Progenitor cell of endocrine pancreas (in vitro differentiated cells): ENCODE measurements around the gene EYA4. TPM values are rescaled to one million over a fixed set of nuclear protein-coding genes. Genes with fewer than 3 reads are reported as not detected.

ENCODE experiments used
- DNase-seq: peaks from one replicate; pipeline ENCODE4 v3.0.0; 2021; ENCODE audit warnings: low spot score; ENCODE audit not compliant: unreplicated experiment
- H3K27ac Mint-ChIP-seq: 2 replicates; pipeline ENCODE4 v1.8.0; 2021; ENCODE audit warnings: mild to moderate bottlenecking, moderate library complexity, mixed read lengths
- H3K27me3 Mint-ChIP-seq: 2 replicates; pipeline ENCODE4 v1.8.0; 2021; ENCODE audit warnings: mixed read lengths
- H3K36me3 Mint-ChIP-seq: 2 replicates; pipeline ENCODE4 v1.8.0; 2022; ENCODE audit warnings: mixed read lengths; ENCODE audit not compliant: insufficient read depth
- H3K4me1 Mint-ChIP-seq: 2 replicates; pipeline ENCODE4 v1.8.0; 2021; ENCODE audit warnings: low read depth, mixed read lengths
- H3K4me3 Mint-ChIP-seq: 2 replicates; pipeline ENCODE4 v1.8.0; 2021; ENCODE audit warnings: low read depth, mild to moderate bottlenecking, moderate library complexity, mixed read lengths
- H3K9me3 Mint-ChIP-seq: 2 replicates; pipeline ENCODE4 v1.8.0; 2021; ENCODE audit warnings: low read depth, mixed read lengths
- CTCF ChIP-seq: fragments of 200-600 bp; sonication (generic); IDR thresholded peaks from one replicate; pipeline ENCODE4 v1.5.0; 2021; ENCODE audit warnings: antibody characterized with exemption, mild to moderate bottlenecking; ENCODE audit not compliant: unreplicated experiment
- total RNA-seq: library from RNA; stranded (reverse); gene quantifications from 2 replicates; pipeline ENCODE4 v1.2.1, GENCODE V29; 2021

Gene EYA4
- total RNA-seq, 1 donor from 2014 or later: 0.41 TPM

GRCh38 chr6:133467231-133467981, 226.2 kb downstream of the EYA4 start:
- H3K4me3 Mint-ChIP-seq: no peak overlapping the region
- no peaks in the 10 kb centered on the region for H3K4me1 Mint-ChIP-seq
- no peaks in the 10 kb centered on the region for H3K36me3 Mint-ChIP-seq
- H3K27me3 Mint-ChIP-seq: no peaks in the 10 kb centered on the region
- H3K9me3 Mint-ChIP-seq: peaks cover 7% of the 10 kb centered on the region
- H3K27ac Mint-ChIP-seq: no peak overlapping the region
- DNase-seq: no peak
- no peak for TF ChIP-seq CTCF

- Mint-ChIP-seq H3K9me3 (peaks cover 7% of the 10 kb centered on the region), H3K4me3 (no peak overlapping the region), H3K36me3 (no peaks in the 10 kb centered on the region), H3K4me1 (no peaks in the 10 kb centered on the region), H3K27ac (no peak overlapping the region), H3K27me3 (no peaks in the 10 kb centered on the region)
- no peak for DNase-seq
- no peak for TF ChIP-seq CTCF
These were observed 226.8 kb downstream of the EYA4 start for GRCh38 chr6:133467982-133468380.

- Mint-ChIP-seq H3K9me3 (peaks cover 7% of the 10 kb centered on the region), H3K4me1 (no peaks in the 10 kb centered on the region), H3K27ac (no peak overlapping the region), H3K27me3 (no peaks in the 10 kb centered on the region), H3K4me3 (no peak overlapping the region), H3K36me3 (no peaks in the 10 kb centered on the region)
- no peak for TF ChIP-seq CTCF
- no peak for DNase-seq
These were observed 227.4 kb downstream of the EYA4 start for GRCh38 chr6:133468591-133468990.

- Mint-ChIP-seq H3K36me3 (no peaks in the 10 kb centered on the region), H3K4me1 (no peaks in the 10 kb centered on the region), H3K4me3 (no peak overlapping the region), H3K9me3 (peaks cover 2% of the 10 kb centered on the region), H3K27me3 (no peaks in the 10 kb centered on the region), H3K27ac (no peak overlapping the region)
- TF ChIP-seq CTCF: no peak
- DNase-seq: no peak
These were observed 233.4 kb downstream of the EYA4 start for GRCh38 chr6:133474516-133474915.

- no peaks in the 10 kb centered on the region for H3K27me3 Mint-ChIP-seq
- no peaks in the 10 kb centered on the region for H3K4me1 Mint-ChIP-seq
- H3K4me3 Mint-ChIP-seq: no peak overlapping the region
- TF ChIP-seq CTCF: no peak
- H3K36me3 Mint-ChIP-seq: no peaks in the 10 kb centered on the region
- H3K27ac Mint-ChIP-seq: no peak overlapping the region
- no peak for DNase-seq
- no peaks in the 10 kb centered on the region for H3K9me3 Mint-ChIP-seq
These were observed 237.5 kb downstream of the EYA4 start for GRCh38 chr6:133478673-133479072.
